ENCODE results near the gene MTR. TPM values are rescaled to one million over a fixed set of nuclear protein-coding genes. Genes with fewer than 3 reads are reported as not detected.

MTR gene
- polyA plus RNA-seq, 2 of the 4 experiments (the other 2 are of a cell fraction): 6.2 to 12.7 TPM

GRCh38 chr1:236836157-236836556 lies 41.1 kb downstream of the MTR start:
- TF ChIP-seq JUNB (IDR thresholded peaks at IDR 0.05): no peak
- no peak for TF ChIP-seq FOSB (CRISPR knock-in tag; IDR thresholded peaks at IDR 0.05)
- no peak for TF ChIP-seq FOXS1 (CRISPR knock-in tag; IDR thresholded peaks at IDR 0.05)
- TF ChIP-seq RFX5 (IDR thresholded peaks at IDR 0.05): no peak
- TF ChIP-seq ELK1 (IDR thresholded peaks at IDR 0.05; ENCODE audit: low read depth, low read length): no peak
- TF ChIP-seq ZFP36 (IDR thresholded peaks at IDR 0.05; ENCODE audit: borderline replicate concordance, partially characterized antibody): no peak
- no peak for TF ChIP-seq RARB (CRISPR knock-in tag; IDR thresholded peaks at IDR 0.05)
- no peak for TF ChIP-seq TFCP2L1 (CRISPR knock-in tag; IDR thresholded peaks at IDR 0.05)
- no peak for TF ChIP-seq ZNF302 (CRISPR knock-in tag; IDR thresholded peaks at IDR 0.05)
- no peak for TF ChIP-seq EHF (CRISPR knock-in tag; IDR thresholded peaks at IDR 0.05)
- TF ChIP-seq HDAC2 (IDR thresholded peaks at IDR 0.05): no peak
- no peak for TF ChIP-seq SMC3 (IDR thresholded peaks at IDR 0.05)
- no peak for TF ChIP-seq NR3C1 (IDR thresholded peaks at IDR 0.05)
- no peak for TF ChIP-seq ZC3H11A (IDR thresholded peaks at IDR 0.05)
- ATAC-seq: no peak
- Histone ChIP-seq H3K4me2 (no peak overlapping the region), H3K9me3 (no peaks in the 10 kb centered on the region), H3K27ac (no peak overlapping the region), H3K4me1 (no peaks in the 10 kb centered on the region), H3K4me3 (no peak overlapping the region)
- no peak for DNase-seq (ENCODE audit: low read depth in 1 of 2, low spot score in 1 of 2)
- ChIA-PET CTCF (no interaction called here), POLR2A (no interaction called here)
- FAIRE-seq: no peak
- WGBS (ENCODE audit: missing lambda C conversion rate): 84% methylated on average over 5 of the region's 5 CpGs

- FAIRE-seq: no peak
- TF ChIP-seq CTCF (IDR thresholded peaks at IDR 0.05): no peak
- peak; percentile 75 for TF ChIP-seq MAFK (IDR thresholded peaks at IDR 0.05; ENCODE audit: partially characterized antibody)
- ChIA-PET POLR2A (no interaction called here), CTCF (no interaction called here)
- ATAC-seq: no peak
- Histone ChIP-seq H3K4me1 (no peaks in the 10 kb centered on the region), H3K9me3 (no peaks in the 10 kb centered on the region), H3K27ac (no peak overlapping the region), H3K4me3 (no peak overlapping the region), H3K4me2 (no peak overlapping the region)
- 86% methylated on average over 4 of the region's 4 CpGs for WGBS (ENCODE audit: missing lambda C conversion rate)
- no peak for DNase-seq (ENCODE audit: low read depth in 1 of 2, low spot score in 1 of 2)
These were observed 42.0 kb downstream of the MTR start for GRCh38 chr1:236837115-236837514.

- Histone ChIP-seq H3K27ac (no peak overlapping the region), H3K9me3 (no peaks in the 10 kb centered on the region), H3K4me3 (no peak overlapping the region), H3K4me2 (no peak overlapping the region), H3K4me1 (no peaks in the 10 kb centered on the region)
- ChIA-PET CTCF (no interaction called here), POLR2A (no interaction called here)
- TF ChIP-seq CHD4 (IDR thresholded peaks at IDR 0.05; ENCODE audit: borderline replicate concordance) (no peak), MAX (IDR thresholded peaks at IDR 0.05) (no peak), ZFP36 (IDR thresholded peaks at IDR 0.05; ENCODE audit: borderline replicate concordance, partially characterized antibody) (no peak), CEBPB (IDR thresholded peaks at IDR 0.05) (no peak), MAFK (IDR thresholded peaks at IDR 0.05; ENCODE audit: partially characterized antibody) (no peak), GATA3 (IDR thresholded peaks at IDR 0.05; ENCODE audit: borderline replicate concordance) (no peak), SREBF2 (IDR thresholded peaks at IDR 0.05) (no peak), HOXB5 (CRISPR knock-in tag; IDR thresholded peaks at IDR 0.05) (no peak), BCL3 (IDR thresholded peaks at IDR 0.05) (no peak), HOXA7 (CRISPR knock-in tag; IDR thresholded peaks at IDR 0.05) (no peak), FOSL2 (IDR thresholded peaks at IDR 0.05) (no peak), FOSL2 (CRISPR knock-in tag; IDR thresholded peaks at IDR 0.05) (no peak), POLR2A (IDR thresholded peaks at IDR 0.05; ENCODE audit: low read length) (no peak), HOXB13 (CRISPR knock-in tag; IDR thresholded peaks at IDR 0.05; ENCODE audit: low read depth) (no peak), ZC3H11A (IDR thresholded peaks at IDR 0.05) (no peak), KDM5A (IDR thresholded peaks at IDR 0.05) (no peak), RCOR1 (IDR thresholded peaks at IDR 0.05; ENCODE audit: low read depth, low read length) (no peak), ATOH8 (CRISPR knock-in tag; IDR thresholded peaks at IDR 0.05; ENCODE audit: low read depth) (no peak), USF2 (IDR thresholded peaks at IDR 0.05) (no peak), HEYL (CRISPR knock-in tag; IDR thresholded peaks at IDR 0.05) (no peak)
- WGBS (ENCODE audit: missing lambda C conversion rate): 89% methylated on average over 2 of the region's 2 CpGs
- FAIRE-seq: no peak
- ATAC-seq: no peak
- no peak for DNase-seq (ENCODE audit: low read depth in 1 of 2, low spot score in 1 of 2)
These were observed 42.8 kb downstream of the MTR start for GRCh38 chr1:236837897-236838296.
